Hippocampal formation (tissue), 2 donors: ENCODE results near the gene SPHK1.

Source experiments
- DNase-seq, 2 donors: peaks; one replicate each; lab custom pipeline; 2025; lab: John Stamatoyannopoulos, UW

The SPHK1 gene

DNA sequence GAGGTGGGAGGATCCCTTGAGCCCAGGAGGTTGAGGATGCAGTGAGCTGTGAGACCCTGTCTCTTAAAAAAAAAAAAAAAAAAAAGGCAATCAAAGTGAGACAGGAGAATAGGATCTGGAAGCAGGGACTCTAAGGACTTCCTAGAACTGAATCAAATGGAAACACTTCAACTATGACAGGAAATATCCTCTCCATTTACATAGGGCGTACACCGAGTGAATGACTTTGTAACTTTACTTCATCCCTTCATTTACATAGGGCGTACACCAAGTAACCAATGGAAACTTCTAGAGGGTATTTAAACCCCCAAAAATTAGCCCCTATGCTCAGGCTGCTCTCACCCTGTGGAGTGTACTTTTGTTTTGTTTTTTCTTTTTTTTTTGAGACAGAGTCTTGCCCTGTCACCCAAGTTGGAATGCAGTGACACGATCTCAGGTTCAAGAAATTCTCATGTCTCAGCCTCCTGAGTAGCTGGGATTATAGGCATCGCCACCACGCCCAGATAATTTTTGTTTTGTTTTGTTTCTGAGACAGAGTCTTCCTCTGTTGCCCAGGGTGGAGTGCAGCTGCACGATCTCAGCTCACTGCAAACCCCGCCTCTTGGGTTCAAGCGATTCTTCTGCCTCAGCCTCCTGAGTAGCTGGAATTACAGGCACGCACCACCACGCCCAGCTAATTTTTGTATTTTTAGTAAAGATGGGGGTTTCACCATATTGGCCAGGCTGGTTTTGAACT is 21.1 kb upstream of the SPHK1 start:
- DNase-seq: no peak

DNA sequence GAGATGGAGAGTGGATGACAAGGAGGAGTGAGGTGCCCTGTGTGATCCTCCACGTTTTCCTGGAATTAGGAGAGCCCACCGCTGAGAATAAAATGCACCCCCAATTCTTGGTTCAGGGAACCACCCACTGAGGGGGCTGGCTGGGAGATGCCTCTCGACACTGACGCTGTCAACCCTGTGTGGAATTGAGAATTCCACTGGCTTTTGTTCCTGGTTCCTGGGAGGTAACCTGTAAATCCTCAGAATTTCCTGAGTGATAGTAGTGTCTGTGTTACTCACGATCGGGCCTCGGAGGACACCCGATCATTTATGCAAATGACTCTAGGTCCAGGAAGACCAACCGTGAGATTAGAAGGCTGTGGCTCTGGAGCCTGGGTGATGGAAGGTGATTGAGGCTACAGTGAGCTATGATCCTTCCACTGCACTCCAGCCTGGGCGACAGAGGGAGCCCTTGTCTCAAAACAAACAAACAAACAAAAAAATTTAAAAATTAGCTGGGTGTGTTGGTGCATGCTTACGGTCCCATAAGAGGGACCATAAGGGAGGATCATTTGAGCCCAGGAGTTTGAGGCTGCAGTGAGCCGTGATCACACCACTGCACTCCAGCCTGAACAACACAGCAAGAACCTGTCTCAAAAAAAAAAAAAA is 19.0 kb upstream of the SPHK1 start:
- no peak for DNase-seq

DNA sequence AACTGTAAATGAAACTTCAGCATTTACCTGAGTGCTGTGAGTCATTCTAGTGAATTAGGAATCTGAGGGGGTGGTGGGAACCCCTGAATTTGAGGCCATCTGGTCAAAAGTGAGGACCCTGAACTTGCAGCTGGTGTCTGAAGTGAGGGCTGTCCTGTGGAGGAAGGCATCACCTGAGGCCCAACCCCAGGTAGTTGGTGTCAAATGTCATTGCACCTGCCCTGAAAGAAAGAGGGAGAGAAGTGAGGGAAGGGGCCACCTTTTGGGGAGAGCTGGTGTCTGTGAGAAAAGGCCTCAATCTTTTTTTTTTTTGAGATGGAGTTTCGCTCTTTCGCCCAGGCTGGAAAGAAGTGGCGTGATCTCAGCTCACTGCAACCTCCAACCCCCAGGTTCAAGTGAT is 18.2 kb upstream of the SPHK1 start:
- no peak for DNase-seq

DNA sequence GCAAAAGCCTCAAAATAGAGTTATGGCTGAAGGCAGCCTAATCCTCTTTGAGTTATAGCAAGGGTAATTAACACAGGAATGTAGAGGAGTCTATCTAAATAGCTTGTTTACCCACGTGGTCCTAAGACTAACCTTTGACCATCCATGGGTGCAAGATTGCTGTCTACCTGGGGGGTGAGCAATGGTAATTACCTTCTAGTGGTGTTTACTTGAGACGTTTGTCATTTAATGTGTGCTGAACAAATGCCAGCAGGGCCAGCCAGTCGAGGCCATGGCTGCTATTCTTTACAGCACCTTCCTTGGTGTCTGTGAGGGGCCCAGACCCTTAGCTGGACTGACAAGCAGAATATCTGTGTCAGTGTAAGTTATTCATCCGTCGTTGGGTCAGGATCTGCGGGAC is 16.8 kb upstream of the SPHK1 start:
- DNase-seq: no peak

DNA sequence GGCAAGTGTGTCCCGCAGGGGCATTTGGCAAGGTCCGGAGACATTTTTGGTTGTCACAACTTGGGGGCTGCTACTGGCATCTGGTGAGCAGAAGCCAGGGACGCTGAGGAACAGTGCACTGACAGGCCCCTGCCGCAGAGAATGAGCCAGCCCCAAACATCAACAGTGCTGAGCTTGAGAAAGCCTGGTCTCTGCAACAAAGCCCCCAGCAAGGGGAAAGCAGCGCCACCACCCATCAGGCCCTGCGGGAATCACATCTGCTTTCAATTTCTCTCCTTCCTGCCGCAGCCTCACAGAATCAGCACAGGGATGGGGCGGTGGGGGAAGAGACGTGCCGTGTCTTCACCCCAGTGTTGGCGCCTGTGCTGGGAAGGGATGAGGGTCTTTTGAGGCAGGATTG is 15.9 kb upstream of the SPHK1 start:
- DNase-seq: no peak

DNA sequence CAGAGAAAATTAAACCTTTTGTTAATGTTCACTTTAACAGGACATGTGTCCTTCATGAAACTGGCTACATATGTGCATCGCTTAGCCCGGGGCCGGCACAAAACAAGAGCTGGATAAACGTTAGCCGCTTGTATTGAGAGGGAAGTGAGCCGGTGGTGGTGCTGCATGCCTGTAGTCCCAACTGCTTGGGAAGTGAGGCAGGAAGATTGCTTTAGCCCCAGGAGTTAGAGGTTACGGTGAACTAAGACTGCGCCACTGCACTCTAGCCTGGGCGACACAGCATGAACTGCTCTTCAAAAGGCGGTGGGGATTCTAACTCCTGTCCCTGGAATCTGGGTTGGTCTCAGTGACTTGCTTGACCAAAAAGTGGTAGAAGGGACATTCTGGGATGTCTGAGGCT is 15.0 kb upstream of the SPHK1 start:
- DNase-seq: no peak

DNA sequence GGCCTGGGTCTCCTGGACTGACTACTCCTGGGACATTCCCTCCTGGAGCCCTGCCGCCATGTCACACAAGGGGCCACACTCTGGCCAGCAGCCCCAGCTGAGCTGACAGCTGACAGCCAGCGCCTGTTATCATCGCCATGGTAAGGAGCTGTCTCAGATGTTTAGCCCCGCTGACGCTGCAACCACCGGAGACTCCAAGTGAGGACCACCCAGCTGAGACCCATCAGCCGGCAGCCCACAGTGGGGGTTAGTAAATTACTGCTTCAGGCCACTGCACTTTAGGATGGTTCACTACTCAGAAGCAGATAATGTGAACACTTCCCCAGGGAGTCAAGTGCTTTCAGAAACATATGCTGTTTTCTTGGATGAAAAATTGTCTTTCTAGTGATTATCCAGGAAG is 14.6 kb upstream of the SPHK1 start:
- no peak for DNase-seq

DNA sequence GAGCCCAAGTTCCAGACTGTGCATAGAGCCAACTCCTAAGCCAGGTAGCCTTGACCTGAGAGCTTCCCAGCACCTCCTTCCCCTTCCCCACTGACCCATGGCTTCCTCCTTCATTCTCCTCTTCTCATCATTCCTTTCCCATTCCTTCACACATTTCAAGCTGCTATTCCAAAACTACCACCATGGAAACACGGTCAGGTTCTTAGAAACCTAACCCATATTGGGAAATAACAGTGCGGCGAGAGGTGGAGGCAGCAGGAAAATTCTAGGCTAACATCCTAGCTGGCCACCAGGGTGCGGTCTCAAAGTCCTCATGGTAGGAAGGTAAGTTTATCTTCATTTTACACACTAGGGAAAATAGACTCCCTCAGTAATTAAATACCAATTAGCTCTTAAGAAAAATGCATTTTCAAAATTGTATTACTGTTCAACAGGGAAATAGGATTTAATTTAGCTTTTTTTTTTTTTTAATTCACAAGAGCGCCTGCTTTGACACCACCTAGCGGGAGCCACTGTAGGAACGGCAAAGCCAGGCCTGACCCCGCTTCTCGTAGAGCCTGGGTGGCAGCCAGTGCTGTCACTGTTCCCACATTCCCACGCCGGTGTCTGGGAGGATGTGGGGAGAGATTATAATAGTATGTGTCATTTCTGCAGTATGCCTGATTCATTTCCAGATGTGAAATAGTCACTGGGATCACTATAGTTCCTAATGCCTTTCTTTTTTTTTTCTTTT is 14.0 kb upstream of the SPHK1 start:
- DNase-seq: peak in 1 of 2 donors; percentile 22

DNA sequence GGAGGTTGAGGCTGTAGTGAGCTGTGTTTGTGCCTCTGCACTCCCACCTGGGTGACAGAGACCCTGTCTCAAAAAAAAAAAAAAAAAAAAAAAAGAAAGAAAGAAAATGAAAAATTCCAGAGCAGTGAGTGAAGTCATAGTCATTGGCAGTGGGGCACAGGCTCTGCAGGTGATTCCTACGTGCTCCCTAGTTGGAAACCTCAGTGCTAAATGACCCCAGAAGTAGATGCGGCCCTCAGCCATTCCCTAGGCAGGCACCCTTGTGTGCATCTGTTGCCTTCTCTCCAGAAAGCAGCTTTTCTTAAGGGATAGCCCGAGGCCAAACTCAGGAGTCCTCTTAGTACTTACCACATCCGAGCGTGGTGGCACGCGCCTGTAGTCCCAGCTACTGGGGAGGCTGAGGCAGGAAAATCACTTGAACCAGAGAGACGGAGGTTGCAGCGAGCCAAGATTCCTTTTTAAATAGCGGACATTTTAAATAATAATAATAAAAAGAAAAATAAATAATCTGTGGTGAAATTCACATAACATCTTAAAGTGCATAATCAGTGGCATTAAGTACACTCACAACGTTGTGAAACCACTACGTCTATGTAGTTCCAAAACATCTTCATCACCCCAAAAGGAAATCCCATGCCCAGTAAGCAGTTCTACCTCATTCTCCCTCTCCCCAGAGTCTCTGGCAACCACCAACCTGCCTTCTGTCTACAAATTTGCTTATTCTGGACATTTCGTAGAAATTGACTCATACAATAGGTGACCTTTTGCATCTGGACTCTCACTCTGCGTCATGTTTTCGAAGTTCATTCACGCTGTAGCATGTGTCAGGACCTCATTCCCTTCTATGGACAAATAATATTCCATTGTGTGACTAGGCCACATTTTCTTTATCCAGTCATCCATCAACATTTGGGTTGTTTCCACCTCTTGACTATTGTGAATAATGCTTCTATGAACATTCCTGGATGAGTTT is 12.5 kb upstream of the SPHK1 start:
- no peak for DNase-seq

DNA sequence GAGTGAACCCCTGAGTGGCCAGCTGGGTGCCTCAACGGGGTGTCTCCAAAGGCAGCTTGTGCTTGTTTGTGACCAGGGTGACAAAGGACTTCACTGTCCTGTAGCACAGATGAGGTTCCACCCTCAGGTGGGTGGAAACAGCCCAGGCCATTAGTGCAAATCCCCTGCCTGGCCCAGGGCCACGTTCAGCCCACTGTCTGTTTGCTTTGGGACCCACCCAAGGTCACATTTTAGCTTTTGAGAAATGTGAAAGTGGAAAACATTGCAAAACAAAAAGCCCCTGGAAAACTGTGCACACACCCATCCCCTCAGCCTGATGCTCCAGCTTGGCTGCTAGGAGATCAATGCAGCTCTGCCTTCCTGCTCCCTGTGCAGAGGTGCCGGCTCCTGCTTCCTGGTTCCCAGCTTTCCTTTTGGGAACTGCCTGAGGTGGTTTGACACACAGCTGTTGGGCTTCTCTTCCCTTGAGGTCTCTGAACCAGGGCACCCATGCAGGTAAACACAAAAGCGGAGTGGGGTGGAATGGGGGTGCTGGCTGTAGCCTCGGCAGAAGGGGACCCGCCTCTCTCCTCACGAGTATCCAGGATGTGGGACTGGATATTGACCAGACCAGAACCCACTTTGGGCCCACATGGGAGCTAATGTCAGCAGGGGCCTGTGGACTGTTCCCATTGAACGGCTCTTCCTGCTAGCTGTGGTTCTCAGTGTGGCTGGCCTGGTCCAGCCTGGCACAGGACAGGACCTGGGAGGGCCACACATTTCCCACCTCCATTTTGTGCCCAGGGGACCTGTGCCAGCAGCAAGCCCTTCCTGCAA is 7.9 kb upstream of the SPHK1 start:
- DNase-seq: no peak

DNA sequence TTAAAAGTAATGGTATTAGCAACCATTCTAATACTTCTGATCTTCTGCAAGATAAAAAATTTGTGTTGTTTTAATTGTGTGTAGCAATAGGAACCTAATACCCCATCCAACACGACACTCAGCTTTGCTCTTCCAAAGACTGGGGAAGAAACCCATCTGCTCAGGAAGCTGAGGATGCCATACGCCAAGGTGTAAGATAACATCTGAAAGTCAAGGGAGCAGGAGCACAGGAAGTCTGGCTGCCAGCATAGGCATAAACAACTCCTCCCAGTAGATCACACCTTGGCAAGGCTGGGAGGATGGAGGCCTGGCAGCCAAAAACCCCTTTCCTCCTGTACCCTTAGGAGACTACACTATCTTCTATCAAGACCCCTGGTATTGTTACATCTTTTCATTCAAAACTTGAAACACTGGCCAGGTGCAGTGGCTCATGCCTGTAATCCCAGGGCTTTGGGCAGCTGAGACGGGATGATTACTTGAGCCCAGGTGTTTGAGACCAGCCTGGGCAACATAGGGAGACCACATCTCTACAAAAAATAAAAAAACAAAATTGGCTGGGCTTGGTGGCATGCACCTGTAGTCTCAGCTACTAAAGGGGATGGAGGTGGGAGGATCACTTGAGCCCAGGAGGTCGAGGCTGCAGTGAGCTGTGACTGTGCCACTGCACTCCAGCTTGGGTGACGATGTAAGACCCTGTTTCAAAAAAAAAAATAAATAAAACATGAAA is 5.7 kb upstream of the SPHK1 start:
- no peak for DNase-seq

DNA sequence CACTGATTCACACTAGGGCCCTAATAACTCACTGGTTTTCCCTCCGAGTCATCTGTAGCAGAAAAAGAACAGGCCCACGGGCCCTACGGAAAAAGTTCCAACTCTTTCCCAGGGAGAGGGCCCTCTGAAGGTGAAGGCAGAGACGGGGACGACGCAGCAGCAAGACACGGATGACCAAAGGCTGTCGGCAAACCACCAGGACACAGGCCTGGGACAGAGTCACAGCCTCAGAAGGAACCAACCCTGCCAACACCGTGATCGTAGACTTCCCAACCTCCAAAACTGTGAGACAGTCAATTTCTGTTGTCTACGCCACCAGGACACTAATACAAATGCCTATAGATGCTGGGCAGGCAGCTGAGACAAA is 5.2 kb upstream of the SPHK1 start:
- DNase-seq: no peak

DNA sequence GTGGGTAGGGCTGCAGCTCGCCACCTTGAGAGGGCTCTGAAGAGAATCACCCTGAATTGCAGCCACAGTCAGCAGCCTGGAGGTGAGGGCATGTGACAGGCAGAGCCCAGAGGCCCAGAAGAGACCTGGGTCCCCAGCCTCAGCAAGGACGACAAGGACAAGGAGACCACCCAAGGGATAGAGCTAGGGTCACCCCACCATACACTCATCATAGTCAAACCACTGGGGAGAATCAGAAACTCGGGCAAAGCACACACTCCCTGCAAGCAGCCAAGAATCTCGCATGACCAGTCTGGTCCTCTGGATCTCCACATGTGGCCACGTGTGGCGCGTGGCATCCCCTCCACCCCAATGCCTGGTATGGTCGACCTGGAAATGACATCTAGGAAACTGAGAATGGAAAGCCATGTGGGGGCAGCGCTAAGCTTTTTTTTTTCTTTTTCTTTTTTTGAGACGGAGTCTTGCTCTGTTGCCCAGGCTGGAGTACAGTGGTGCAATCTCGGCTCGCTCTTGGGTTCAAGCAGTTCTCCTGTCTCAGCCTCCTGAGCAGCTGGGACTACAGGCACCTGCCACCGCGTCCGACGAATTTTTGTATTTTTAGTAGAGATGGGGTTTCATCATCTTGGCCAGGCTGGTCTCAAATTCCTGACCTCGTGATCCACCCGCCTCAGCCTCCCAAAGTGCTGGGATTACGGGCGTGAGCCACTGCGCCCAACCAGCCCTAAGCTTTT is 4.6 kb upstream of the SPHK1 start:
- DNase-seq: no peak

DNA sequence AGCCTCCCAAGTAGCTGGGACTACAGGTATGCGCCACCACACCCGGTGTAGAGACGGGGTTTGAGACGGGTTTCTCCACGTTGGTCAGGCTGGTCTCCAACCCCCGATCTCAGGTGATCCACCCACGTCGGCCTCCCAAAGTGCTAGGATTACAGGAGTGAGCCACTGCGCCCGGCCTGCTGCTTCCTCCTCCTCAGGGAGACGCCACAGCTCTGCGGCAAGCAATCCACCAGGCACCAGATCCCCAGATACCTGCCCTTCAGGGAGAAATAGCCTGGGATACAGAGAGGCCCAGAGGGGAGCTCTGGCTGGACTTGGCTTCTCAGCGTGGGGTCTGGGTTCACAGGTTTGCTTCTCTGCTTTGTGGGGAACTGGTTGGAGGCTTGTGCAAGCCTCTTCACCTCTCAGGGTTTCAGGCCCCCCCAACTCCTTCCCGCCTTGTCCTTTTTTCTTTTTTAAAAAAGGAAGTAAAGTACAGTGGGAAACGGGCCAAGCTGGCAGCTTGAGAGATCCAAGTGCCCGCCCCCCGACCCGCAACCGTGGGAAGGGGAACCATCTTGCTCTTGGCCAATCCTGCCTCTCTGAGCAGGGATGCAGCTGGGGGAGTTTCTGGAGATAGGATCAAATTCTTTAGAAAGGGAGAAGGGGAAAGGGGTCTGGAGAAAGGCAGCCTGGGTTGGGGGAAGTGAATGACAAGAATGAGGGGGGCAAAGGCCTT is 2.6 kb upstream of the SPHK1 start:
- no peak for DNase-seq

DNA sequence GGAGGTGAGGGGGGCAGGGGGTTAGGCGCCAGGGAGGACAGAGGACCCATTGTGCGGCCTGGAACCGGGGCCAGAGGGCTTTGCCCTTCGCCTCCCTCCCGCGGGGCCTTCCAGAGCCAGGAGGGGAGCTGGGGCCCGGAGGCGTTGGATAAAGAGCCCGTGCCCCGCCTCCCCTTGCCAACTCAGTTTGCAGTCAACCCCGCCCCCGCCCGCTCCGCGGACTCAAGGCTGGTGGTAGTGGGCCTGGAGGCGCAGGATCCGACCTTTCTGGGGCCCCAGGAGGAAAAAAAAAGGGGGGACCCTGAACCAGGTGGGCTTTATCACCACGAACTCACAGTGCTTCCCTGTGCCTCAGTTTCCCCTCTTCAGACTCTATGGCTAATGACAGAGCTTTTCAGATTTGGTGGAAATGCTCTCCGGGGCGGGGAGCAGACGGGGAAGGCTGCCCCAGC is 2.0 kb upstream of the SPHK1 start:
- DNase-seq: no peak

DNA sequence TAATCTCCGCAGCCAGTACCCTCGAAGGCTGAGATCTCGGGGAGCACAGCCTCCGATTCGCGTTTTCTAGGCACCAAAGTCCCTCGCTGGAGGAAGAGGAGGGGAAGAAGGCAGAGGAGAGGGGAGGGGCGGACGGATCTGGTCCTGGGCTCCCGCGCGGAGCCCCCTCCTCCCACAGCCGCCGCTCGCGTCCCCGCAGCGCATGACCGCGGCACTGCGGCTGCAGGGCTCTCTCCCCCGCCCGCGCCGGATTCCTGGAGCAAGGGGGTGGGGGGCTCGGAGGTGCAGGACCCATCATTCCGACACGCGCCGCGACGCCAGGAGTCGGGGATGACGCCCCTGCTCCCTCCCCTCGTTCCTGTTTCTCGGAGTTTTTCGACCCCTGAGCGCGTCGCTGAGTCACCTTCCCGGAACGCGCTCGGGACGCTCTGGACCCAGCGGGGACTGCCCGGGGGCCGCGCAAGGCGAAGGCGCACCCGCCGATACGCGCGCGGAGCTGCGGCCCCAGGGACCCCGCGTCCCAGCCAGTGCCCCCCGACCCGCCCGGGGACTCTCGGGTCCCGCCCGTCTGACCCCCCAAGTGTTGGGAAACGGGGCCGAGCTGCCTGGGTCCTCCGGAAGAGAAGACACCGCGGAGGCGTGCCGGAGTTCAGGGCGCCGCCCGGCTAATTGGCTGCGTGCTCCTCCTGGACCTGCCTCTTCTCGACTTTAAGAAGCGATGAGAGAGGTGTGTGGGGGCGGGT is 1.4 kb upstream of the SPHK1 start:
- no peak for DNase-seq

DNA sequence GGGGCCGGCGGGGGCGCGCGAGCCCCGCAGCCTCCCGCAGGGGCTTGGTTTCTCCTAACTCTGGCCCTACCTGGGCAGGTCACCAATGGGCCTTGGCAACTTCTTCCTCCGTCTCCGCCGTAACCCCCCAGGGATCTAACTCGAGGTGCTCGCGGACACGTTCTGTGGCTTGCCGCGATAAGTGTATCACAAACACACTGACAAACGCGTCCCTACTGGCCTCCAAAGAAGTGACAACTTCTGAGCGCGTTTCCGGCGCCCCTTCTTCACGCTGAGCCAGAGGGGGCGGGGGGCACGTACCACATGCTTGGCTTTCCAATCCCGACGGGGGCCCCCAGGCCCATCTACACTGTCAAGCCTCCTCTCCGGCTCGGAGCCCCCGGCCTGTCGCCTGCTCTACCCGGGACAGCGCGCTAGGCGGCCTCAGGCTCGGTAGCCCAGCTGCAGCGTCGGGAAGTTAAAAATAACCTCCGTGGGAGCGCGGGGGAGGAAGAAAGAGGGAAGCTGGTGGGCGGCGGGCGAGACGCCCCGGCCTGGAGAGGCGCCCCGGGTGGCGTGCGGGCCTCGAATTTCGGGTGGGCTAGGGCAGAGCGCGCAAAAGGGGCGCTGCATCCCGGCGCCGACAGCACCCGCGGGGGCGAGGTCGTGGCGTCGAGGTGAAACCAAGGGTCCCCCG is 725 bp upstream of the SPHK1 start:
- no peak for DNase-seq
